Activated CD8-positive, alpha-beta T cell treated with anti-CD3 and anti-CD28 coated beads for 36 hours (primary cell): ENCODE measurements around the gene BRCA1. TPM values are rescaled to one million over a fixed set of nuclear protein-coding genes. Genes with fewer than 3 reads are reported as not detected.

ENCODE experiments used
- ATAC-seq: fragments of 200-7000 bp; cut with Tn5 transposase; one replicate; pipeline ENCODE4 v1.10.0; 2021; ENCODE audit warnings: mild to moderate bottlenecking, moderate library complexity
- CTCF ChIA-PET: fragments of 350-600 bp; sonication (Branson Sonifier 250); formaldehyde crosslinking; loops from one replicate; lab custom pipeline; 2021; ENCODE audit warnings: antibody characterized with exemption; lab: Charles Lee
- POLR2A ChIA-PET: fragments of 350-600 bp; sonication (Branson Sonifier 250); formaldehyde crosslinking; loops from one replicate; lab custom pipeline; 2021; ENCODE audit warnings: antibody characterized with exemption; lab: Charles Lee
- DNase-seq: peaks from one replicate; pipeline ENCODE4 v3.0.0-alpha.2; 2020
- H3K27ac Mint-ChIP-seq: one replicate; pipeline ENCODE4 v1.8.0; 2021; ENCODE audit warnings: mild to moderate bottlenecking, mixed read lengths
- H3K27me3 Mint-ChIP-seq: one replicate; pipeline ENCODE4 v1.8.0; 2021; ENCODE audit warnings: mixed read lengths
- H3K36me3 Mint-ChIP-seq: one replicate; pipeline ENCODE4 v1.8.0; 2021; ENCODE audit warnings: low read depth, mixed read lengths
- H3K4me1 Mint-ChIP-seq: one replicate; pipeline ENCODE4 v1.8.0; 2021; ENCODE audit warnings: low read depth, mixed read lengths
- H3K4me3 Mint-ChIP-seq: one replicate; pipeline ENCODE4 v1.8.0; 2021; ENCODE audit warnings: mild to moderate bottlenecking, moderate library complexity, mixed read lengths
- H3K9me3 Mint-ChIP-seq: one replicate; pipeline ENCODE4 v1.8.0; 2021; ENCODE audit warnings: mixed read lengths
- CTCF ChIP-seq: fragments of 200-600 bp; IDR thresholded peaks from one replicate; pipeline ENCODE4 v1.8.0; 2022; ENCODE audit warnings: antibody characterized with exemption, mild to moderate bottlenecking
- intact Hi-C: fragments of 100-400 bp; cut with micrococcal nuclease; formaldehyde crosslinking; loops from one replicate; pipeline ENCODE4 v1.10.0; 2022
- total RNA-seq, 2 experiments: library from RNA; stranded (reverse); gene quantifications; one replicate each; pipeline ENCODE4 v1.2.3, GENCODE V29; 2021

Gene BRCA1
- total RNA-seq, 2 experiments from 2014 or later = 84.5 to 92.9 TPM

- Mint-ChIP-seq H3K4me3 (no peak overlapping the region), H3K9me3 (no peaks in the 10 kb centered on the region), H3K27ac (no peak overlapping the region), H3K36me3 (no peaks in the 10 kb centered on the region), H3K27me3 (no peaks in the 10 kb centered on the region), H3K4me1 (peaks cover 7% of the 10 kb centered on the region)
- ChIA-PET CTCF (interaction anchor here (1.4 kb wide), 1 partner anchor 29 kb away, joined by 3 read pairs; the partner anchor contains the start of gene RPL27), POLR2A (interaction anchor here (1.4 kb wide), 2 partner anchors 10 to 288 kb away, joined by 3 to 7 read pairs; no protein-coding TSS in a partner anchor)
- intact Hi-C loops = loop anchor here (10.0 kb wide), 1 partner anchor 287 kb away; no protein-coding TSS in a partner anchor
- TF ChIP-seq CTCF = no peak
- DNase-seq = no peak
- ATAC-seq = no peak
These were observed 97.8 kb downstream of the BRCA1 start for GRCh38 chr17:43027091-43028032.

- Mint-ChIP-seq H3K4me3 (no peak overlapping the region), H3K27ac (no peak overlapping the region), H3K4me1 (peaks cover 10% of the 10 kb centered on the region), H3K27me3 (no peaks in the 10 kb centered on the region), H3K9me3 (no peaks in the 10 kb centered on the region), H3K36me3 (no peaks in the 10 kb centered on the region)
- TF ChIP-seq CTCF = no peak
- intact Hi-C loops = loop anchor here (10.0 kb wide), 1 partner anchor 288 kb away; no protein-coding TSS in a partner anchor
- POLR2A ChIA-PET = interaction anchor here (1.4 kb wide), 1 partner anchor 289 kb away, joined by 7 read pairs; no protein-coding TSS in a partner anchor
- CTCF ChIA-PET = interaction anchor here (1.0 to 1.4 kb wide), 2 partner anchors 11 to 28 kb away, joined by 3 read pairs; partner anchors contain the start of gene RPL27
- ATAC-seq (no peak), DNase-seq (no peak)
These were observed 98.6 kb downstream of the BRCA1 start for GRCh38 chr17:43026595-43026994.

GRCh38 chr17:43025766-43026537, 99.2 kb downstream of the BRCA1 start:
- H3K4me3 Mint-ChIP-seq = peak overlapping the region; percentile 32

GRCh38 chr17:43025290-43025657, 99.9 kb downstream of the BRCA1 start:
- Mint-ChIP-seq H3K27ac (no peak overlapping the region), H3K36me3 (no peaks in the 10 kb centered on the region), H3K4me1 (peaks cover 19% of the 10 kb centered on the region), H3K4me3 (peak overlapping the region; percentile 32), H3K27me3 (no peaks in the 10 kb centered on the region), H3K9me3 (no peaks in the 10 kb centered on the region)
- no peak for ATAC-seq
- intact Hi-C loops = loop anchor here (10.0 kb wide), 1 partner anchor 290 kb away; no protein-coding TSS in a partner anchor
- no peak for TF ChIP-seq CTCF
- CTCF ChIA-PET = interaction anchor here (1.2 kb wide), 1 partner anchor 18 kb away, joined by 3 read pairs; no protein-coding TSS in a partner anchor
- no peak for DNase-seq
- POLR2A ChIA-PET = interaction anchor here (0.7 to 3.0 kb wide), 6 partner anchors 14 to 290 kb away, joined by 3 to 25 read pairs (median 8); partner anchors contain the start of genes IFI35 and RPL27

More at GRCh38 chr17:43025766-43026537, 99.2 kb downstream of the BRCA1 start:
- POLR2A ChIA-PET = interaction anchor here (0.7 to 3.0 kb wide), 4 partner anchors 19 to 290 kb away, joined by 3 to 25 read pairs (median 6); partner anchors contain the start of genes IFI35 and RPL27
- intact Hi-C loops = loop anchor here (10.0 kb wide), 1 partner anchor 289 kb away; no protein-coding TSS in a partner anchor
- TF ChIP-seq CTCF = no peak
- ATAC-seq = no peak
- no peak for DNase-seq
- CTCF ChIA-PET = interaction anchor here (1.0 to 1.4 kb wide), 2 partner anchors 12 to 28 kb away, joined by 3 read pairs; partner anchors contain the start of gene RPL27
- Mint-ChIP-seq H3K9me3 (no peaks in the 10 kb centered on the region), H3K27ac (no peak overlapping the region), H3K27me3 (no peaks in the 10 kb centered on the region), H3K4me1 (peaks cover 14% of the 10 kb centered on the region), H3K36me3 (no peaks in the 10 kb centered on the region)
